ENCODE data around the gene AZGP1. TPM values are rescaled to one million over a fixed set of nuclear protein-coding genes. Genes with fewer than 3 reads are reported as not detected.
"Not testable (repeated sequence)": the region's sequence is repeated elsewhere in the genome, so short reads cannot be mapped to it uniquely, and the experiment has no call there.

AZGP1 gene
- not detected in 2 replicates for total RNA-seq

- DNase-seq (ENCODE audit: low read depth in 2 of 2) = no peak
Measured at GRCh38 chr7:99975782-99976521, at the start of gene AZGP1. Gene AZGP1 (minus strand): TSS chr7:99976031. CDS start chr7:99976020, 11 bp downstream.

GRCh38 chr7:100024020-100024619, 48.3 kb upstream of the AZGP1 start:
- no peak for DNase-seq (ENCODE audit: low read depth in 2 of 2)

GRCh38 chr7:100023526-100023925, 47.7 kb upstream of the AZGP1 start:
- no peak for DNase-seq (ENCODE audit: low read depth in 2 of 2)

GRCh38 chr7:100022621-100023020, 46.8 kb upstream of the AZGP1 start:
- DNase-seq (ENCODE audit: low read depth in 2 of 2) = no peak

- DNase-seq (ENCODE audit: low read depth in 2 of 2) = no peak
Measured at GRCh38 chr7:100021297-100021696, 45.5 kb upstream of the AZGP1 start.

- no peak for DNase-seq (ENCODE audit: low read depth in 2 of 2)
Measured at GRCh38 chr7:100019908-100020307, 44.1 kb upstream of the AZGP1 start.

- DNase-seq (ENCODE audit: low read depth in 2 of 2) = no peak
Measured at GRCh38 chr7:100017875-100018274, 42.0 kb upstream of the AZGP1 start.

GRCh38 chr7:100017300-100017699, 41.5 kb upstream of the AZGP1 start:
- DNase-seq (ENCODE audit: low read depth in 2 of 2) = no peak

GRCh38 chr7:100016215-100016901, 40.5 kb upstream of the AZGP1 start:
- peak; percentile 37 to 79 for DNase-seq (ENCODE audit: low read depth in 2 of 2)

GRCh38 chr7:100015232-100016214, 39.7 kb upstream of the AZGP1 start, which contains the start of gene ZKSCAN1:
Gene ZKSCAN1 (plus strand): TSS chr7:100015596. CDS start chr7:100023507, 7,911 bp downstream.
- peak; percentile 97 for DNase-seq (ENCODE audit: low read depth in 2 of 2)

- no peak for DNase-seq (ENCODE audit: low read depth in 2 of 2)
Measured at GRCh38 chr7:100013328-100013676, 37.5 kb upstream of the AZGP1 start.

GRCh38 chr7:100012385-100013327, 36.8 kb upstream of the AZGP1 start:
- peak in 1 of 2 donors; percentile 8 for DNase-seq (ENCODE audit: low read depth in 2 of 2)

GRCh38 chr7:100011516-100011915, 35.7 kb upstream of the AZGP1 start:
- DNase-seq (ENCODE audit: low read depth in 2 of 2) = no peak

GRCh38 chr7:100010901-100011300, 35.1 kb upstream of the AZGP1 start:
- no peak for DNase-seq (ENCODE audit: low read depth in 2 of 2)

- not testable (repeated sequence) for DNase-seq (ENCODE audit: low read depth in 2 of 2)
Measured at GRCh38 chr7:100009952-100010351, 34.1 kb upstream of the AZGP1 start.

GRCh38 chr7:100008525-100008924, 32.7 kb upstream of the AZGP1 start:
- DNase-seq (ENCODE audit: low read depth in 2 of 2) = no peak

- no peak for DNase-seq (ENCODE audit: low read depth in 2 of 2)
Measured at GRCh38 chr7:100007887-100008286, 32.1 kb upstream of the AZGP1 start.

GRCh38 chr7:100003711-100004661, 28.2 kb upstream of the AZGP1 start:
- peak; percentile 25 to 37 for DNase-seq (ENCODE audit: low read depth in 2 of 2)

- DNase-seq (ENCODE audit: low read depth in 2 of 2) = no peak
Measured at GRCh38 chr7:100000239-100000638, 24.4 kb upstream of the AZGP1 start.
